ENCODE data around the gene HOXC10. TPM values are rescaled to one million over a fixed set of nuclear protein-coding genes. Genes with fewer than 3 reads are reported as not detected.

The HOXC10 gene
- total and polyA plus RNA-seq, 2 experiments from 2014 or later, result 0.23 to 1.7 TPM

GRCh38 chr12:53955036-53955775 is 29.7 kb upstream of the HOXC10 start:
- no peaks in the 10 kb centered on the region for H3K4me1 ChIP-seq (ENCODE audit: insufficient read depth)
- no peak overlapping the region for H3K4me3 ChIP-seq
- H3K36me3 ChIP-seq (replicated peaks; ENCODE audit: insufficient read depth, low read depth), result no peaks in the 10 kb centered on the region
- 6% methylated on average over 80 of the region's 86 CpGs for WGBS (ENCODE audit: low lambda C conversion rate, missing lambda C conversion rate)
- peak; percentile 69 for TF ChIP-seq EZH2phosphoT487 (IDR thresholded peaks at IDR 0.05; ENCODE audit: low read depth, severe bottlenecking, unreplicated experiment)
- peak; percentile 99 for TF ChIP-seq EZH2 (IDR thresholded peaks at IDR 0.05; ENCODE audit: borderline replicate concordance)
- TF ChIP-seq, protein P1, sequence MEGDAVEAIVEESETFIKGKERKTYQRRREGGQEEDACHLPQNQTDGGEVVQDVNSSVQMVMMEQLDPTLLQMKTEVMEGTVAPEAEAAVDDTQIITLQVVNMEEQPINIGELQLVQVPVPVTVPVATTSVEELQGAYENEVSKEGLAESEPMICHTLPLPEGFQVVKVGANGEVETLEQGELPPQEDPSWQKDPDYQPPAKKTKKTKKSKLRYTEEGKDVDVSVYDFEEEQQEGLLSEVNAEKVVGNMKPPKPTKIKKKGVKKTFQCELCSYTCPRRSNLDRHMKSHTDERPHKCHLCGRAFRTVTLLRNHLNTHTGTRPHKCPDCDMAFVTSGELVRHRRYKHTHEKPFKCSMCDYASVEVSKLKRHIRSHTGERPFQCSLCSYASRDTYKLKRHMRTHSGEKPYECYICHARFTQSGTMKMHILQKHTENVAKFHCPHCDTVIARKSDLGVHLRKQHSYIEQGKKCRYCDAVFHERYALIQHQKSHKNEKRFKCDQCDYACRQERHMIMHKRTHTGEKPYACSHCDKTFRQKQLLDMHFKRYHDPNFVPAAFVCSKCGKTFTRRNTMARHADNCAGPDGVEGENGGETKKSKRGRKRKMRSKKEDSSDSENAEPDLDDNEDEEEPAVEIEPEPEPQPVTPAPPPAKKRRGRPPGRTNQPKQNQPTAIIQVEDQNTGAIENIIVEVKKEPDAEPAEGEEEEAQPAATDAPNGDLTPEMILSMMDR (IDR thresholded peaks at IDR 0.05; ENCODE audit: poor library complexity), result no peak
- H2AFZ ChIP-seq, result peak overlapping the region; percentile 40
- peaks cover 100% of the 10 kb centered on the region for H3K27me3 ChIP-seq
- no peaks in the 10 kb centered on the region for H3K79me2 ChIP-seq
- DNase-seq (ENCODE audit: low spot score), result no peak
- H3K27ac ChIP-seq, result no peak overlapping the region
- H4K20me1 ChIP-seq (ENCODE audit: insufficient read depth, poor library complexity, severe bottlenecking), result no peaks in the 10 kb centered on the region
- H3K4me2 ChIP-seq, result peak overlapping the region; percentile 46
- no peaks in the 10 kb centered on the region for H3K9me3 ChIP-seq (ENCODE audit: low read depth)
- H3K9me2 ChIP-seq (replicated peaks; ENCODE audit: insufficient read depth), result no peaks in the 10 kb centered on the region

DNA sequence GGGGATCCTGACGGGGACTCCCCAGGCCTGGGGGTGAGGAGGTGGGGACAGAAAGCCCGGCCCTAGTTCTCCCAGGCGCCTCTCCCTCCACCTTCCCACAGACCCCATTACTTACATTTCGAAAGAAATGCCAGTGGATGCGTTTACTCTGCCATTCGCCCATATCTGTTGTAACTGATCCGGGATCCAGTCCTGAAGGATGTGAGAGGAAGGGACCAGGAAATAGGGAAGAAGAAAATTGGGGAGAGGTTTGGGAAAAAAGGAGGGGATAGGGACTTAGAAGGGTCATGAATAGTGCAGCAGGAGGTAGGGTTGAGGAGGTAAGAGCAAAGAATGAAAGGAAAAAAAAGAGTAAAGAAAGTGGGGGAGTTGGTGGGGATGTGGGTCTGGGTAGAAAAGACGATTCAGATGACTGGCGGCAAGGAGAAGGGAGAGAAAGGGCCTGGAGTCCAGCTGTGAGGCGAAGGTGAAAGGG is 29.1 kb upstream of the HOXC10 start:
- Histone ChIP-seq H3K4me2 (no peak overlapping the region), H4K20me1 (ENCODE audit: insufficient read depth, poor library complexity, severe bottlenecking) (no peaks in the 10 kb centered on the region), H3K4me1 (ENCODE audit: insufficient read depth) (no peaks in the 10 kb centered on the region), H3K4me3 (no peak overlapping the region), H3K27ac (no peak overlapping the region), H3K9me2 (replicated peaks; ENCODE audit: insufficient read depth) (no peaks in the 10 kb centered on the region), H3K9me3 (ENCODE audit: low read depth) (no peaks in the 10 kb centered on the region), H2AFZ (peak overlapping the region; percentile 40), H3K36me3 (replicated peaks; ENCODE audit: insufficient read depth, low read depth) (no peaks in the 10 kb centered on the region), H3K27me3 (peaks cover 100% of the 10 kb centered on the region), H3K79me2 (no peaks in the 10 kb centered on the region)
- WGBS (ENCODE audit: low lambda C conversion rate, missing lambda C conversion rate), result 18% methylated on average over 10 of the region's 10 CpGs
- DNase-seq (ENCODE audit: low spot score), result no peak
- TF ChIP-seq EZH2 (IDR thresholded peaks at IDR 0.05; ENCODE audit: borderline replicate concordance), result peak; percentile 84
- TF ChIP-seq, protein P1 (IDR thresholded peaks at IDR 0.05; ENCODE audit: poor library complexity), result no peak

GRCh38 chr12:53956251-53956887 is 28.6 kb upstream of the HOXC10 start:
- H3K4me3 ChIP-seq, result no peak overlapping the region
- H3K79me2 ChIP-seq, result no peaks in the 10 kb centered on the region
- WGBS (ENCODE audit: low lambda C conversion rate, missing lambda C conversion rate), result 24% methylated on average over 25 of the region's 25 CpGs
- TF ChIP-seq, protein P1 (IDR thresholded peaks at IDR 0.05; ENCODE audit: poor library complexity), result no peak
- peak; percentile 66 for TF ChIP-seq EZH2phosphoT487 (IDR thresholded peaks at IDR 0.05; ENCODE audit: low read depth, severe bottlenecking, unreplicated experiment)
- H2AFZ ChIP-seq, result no peak overlapping the region
- DNase-seq (ENCODE audit: low spot score), result no peak
- H4K20me1 ChIP-seq (ENCODE audit: insufficient read depth, poor library complexity, severe bottlenecking), result no peaks in the 10 kb centered on the region
- no peaks in the 10 kb centered on the region for H3K4me1 ChIP-seq (ENCODE audit: insufficient read depth)
- no peak overlapping the region for H3K4me2 ChIP-seq
- H3K9me3 ChIP-seq (ENCODE audit: low read depth), result no peaks in the 10 kb centered on the region
- H3K27me3 ChIP-seq, result peaks cover 100% of the 10 kb centered on the region
- no peaks in the 10 kb centered on the region for H3K36me3 ChIP-seq (replicated peaks; ENCODE audit: insufficient read depth, low read depth)
- H3K9me2 ChIP-seq (replicated peaks; ENCODE audit: insufficient read depth), result no peaks in the 10 kb centered on the region
- no peak overlapping the region for H3K27ac ChIP-seq

Measured in hepatocyte (in vitro differentiated cells).